ENCODE results near the gene DEK.
"Not testable (repeated sequence)": the region's sequence is repeated elsewhere in the genome, so short reads cannot be mapped to it uniquely, and the experiment has no call there.

Gene DEK

DNA sequence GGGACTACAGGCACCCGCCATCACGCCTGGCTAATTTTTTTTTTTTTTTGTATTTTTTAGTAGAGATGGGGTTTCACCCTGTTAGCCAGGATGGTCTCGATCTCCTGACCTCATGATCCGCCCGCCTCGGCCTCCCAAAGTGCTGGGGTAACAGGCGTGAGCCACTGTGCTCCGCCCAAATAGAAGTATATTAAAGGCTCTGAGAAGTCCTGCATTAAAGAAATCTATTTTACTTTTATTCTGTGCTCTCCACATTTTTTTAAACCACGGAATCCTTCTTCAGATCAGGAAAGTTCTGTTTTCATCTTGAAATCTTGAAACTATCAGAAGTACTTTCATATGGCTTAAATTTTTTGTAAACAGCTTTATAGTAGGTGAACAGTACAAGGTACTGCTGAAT, 55.6 kb downstream of the DEK start:
- ATAC-seq, result not testable (repeated sequence)

DNA sequence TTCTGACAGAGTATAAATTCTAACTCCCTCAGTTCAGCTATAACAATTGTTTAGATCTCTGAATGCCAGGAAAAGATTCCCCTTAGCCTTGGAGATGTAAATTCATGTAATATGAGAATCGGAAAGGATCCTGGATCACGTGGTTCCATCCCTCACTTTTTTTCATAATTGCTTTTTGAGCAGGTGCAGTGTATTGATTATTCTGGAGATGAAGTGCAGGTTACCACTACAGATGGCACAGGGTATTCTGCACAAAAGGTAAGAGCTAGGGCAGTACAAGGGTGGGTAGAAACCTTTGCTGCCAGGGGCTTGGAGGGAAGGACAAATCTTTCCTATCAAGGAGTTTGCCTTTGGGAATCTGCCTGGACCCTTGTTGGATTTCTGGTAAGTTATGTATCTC, 56.4 kb downstream of the DEK start:
- Mint-ChIP-seq H3K4me1 (peaks cover 19% of the 10 kb centered on the region), H3K27me3 (no peaks in the 10 kb centered on the region), H3K36me3 (peaks cover 48% of the 10 kb centered on the region), H3K9me3 (no peaks in the 10 kb centered on the region), H3K27ac (no peak overlapping the region), H3K4me3 (no peak overlapping the region)
- ATAC-seq, result no peak

More for the DNA sequence above, 55.6 kb downstream of the DEK start:
- H3K9me3 Mint-ChIP-seq, H3K27me3 Mint-ChIP-seq, H3K4me3 Mint-ChIP-seq, H3K27ac Mint-ChIP-seq: not testable (repeated sequence)
- Mint-ChIP-seq H3K4me1 (peaks cover 27% of the 10 kb centered on the region), H3K36me3 (peaks cover 49% of the 10 kb centered on the region)

DNA sequence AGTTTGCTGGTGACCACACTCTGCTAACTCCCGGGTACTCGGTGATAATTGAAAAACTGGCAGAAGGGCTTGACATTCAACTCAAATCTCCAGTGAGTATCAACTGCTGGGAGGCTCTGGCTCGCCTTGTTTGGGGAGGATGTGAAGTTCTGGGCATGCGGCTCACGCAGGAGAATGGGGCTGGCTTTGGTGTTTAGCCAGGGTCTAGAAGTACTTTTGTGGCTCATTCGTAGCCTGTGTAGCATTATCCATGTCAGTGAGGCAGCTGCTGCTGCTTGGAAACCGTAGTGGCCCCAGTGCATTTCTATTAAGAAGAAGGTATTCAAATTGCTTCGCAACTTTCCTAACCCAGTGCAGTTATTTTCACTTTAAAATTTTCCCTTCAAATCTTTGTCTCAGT, 56.9 kb downstream of the DEK start:
- Mint-ChIP-seq H3K27ac (no peak overlapping the region), H3K4me1 (peaks cover 18% of the 10 kb centered on the region), H3K4me3 (no peak overlapping the region), H3K9me3 (no peaks in the 10 kb centered on the region), H3K36me3 (peaks cover 48% of the 10 kb centered on the region), H3K27me3 (no peaks in the 10 kb centered on the region)
- ATAC-seq, result no peak

DNA sequence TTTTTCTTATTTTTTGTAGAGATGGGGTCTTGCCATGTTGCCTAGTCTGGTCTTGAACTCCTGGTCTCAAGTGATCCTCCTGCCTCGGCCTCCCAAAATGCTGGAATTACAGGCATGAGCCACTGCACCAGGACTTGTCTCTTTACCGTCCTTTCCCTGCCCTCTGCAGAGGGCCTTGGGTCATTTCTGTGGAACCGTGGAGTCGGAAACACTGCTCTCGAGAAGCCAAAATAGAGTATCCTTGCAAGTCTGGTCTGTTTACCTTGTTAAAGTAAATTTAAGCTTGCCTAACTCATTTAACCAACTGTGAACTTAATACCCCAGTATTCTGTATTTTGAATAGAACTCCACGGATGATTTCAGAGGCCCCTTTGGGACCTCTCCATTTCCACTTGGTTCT, 57.7 kb downstream of the DEK start:
- no peaks in the 10 kb centered on the region for H3K27me3 Mint-ChIP-seq
- H3K36me3 Mint-ChIP-seq, result peaks cover 50% of the 10 kb centered on the region
- peaks cover 9% of the 10 kb centered on the region for H3K4me1 Mint-ChIP-seq
- no peak for ATAC-seq
- H3K4me3 Mint-ChIP-seq, result no peak overlapping the region
- no peaks in the 10 kb centered on the region for H3K9me3 Mint-ChIP-seq
- no peak overlapping the region for H3K27ac Mint-ChIP-seq

DNA sequence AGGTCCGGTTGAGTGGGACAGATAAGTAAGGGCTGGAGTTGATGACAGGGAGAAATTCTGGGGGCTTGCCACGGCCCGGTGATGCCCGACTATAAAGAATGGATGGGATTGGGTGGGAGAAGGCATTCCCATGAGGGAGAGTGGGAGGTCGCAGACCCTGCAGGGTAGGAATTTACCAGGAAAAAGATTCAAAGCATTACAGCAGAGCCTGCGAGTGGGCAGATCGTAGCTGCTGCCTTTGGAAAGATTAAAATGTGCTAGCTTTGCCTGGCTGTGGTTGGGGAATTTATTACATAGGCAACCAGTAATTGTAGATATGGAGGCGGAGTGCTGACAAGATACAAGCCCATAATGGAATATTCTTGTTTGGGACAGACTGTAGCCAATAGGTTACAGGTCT, 59.6 kb downstream of the DEK start:
- Mint-ChIP-seq H3K9me3 (no peaks in the 10 kb centered on the region), H3K36me3 (peaks cover 57% of the 10 kb centered on the region), H3K4me1 (no peaks in the 10 kb centered on the region), H3K27ac (no peak overlapping the region), H3K4me3 (no peak overlapping the region), H3K27me3 (no peaks in the 10 kb centered on the region)
- no peak for ATAC-seq

DNA sequence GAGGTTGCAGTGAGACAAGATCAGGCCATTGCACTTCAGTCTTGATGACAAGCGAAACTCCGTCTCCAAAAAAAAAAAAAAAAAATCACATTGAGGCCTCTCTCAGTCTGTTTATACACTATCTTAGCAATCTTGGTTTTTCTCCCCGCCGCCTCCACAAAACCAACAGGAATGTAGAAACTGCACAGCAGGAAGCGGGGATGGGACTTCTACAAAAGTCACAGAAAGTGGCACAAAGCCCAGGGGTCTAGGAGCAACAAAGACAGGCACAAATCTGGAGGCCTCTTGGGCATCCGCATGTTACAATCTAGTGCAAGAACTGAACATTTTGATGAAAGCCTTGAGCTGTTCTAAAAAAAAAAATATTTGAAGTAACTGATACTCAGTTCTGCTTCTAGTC, 60.5 kb downstream of the DEK start:
- H3K27me3 Mint-ChIP-seq, result no peaks in the 10 kb centered on the region
- no peaks in the 10 kb centered on the region for H3K9me3 Mint-ChIP-seq
- no peak for ATAC-seq
- no peak overlapping the region for H3K27ac Mint-ChIP-seq
- peaks cover 57% of the 10 kb centered on the region for H3K36me3 Mint-ChIP-seq
- no peak overlapping the region for H3K4me3 Mint-ChIP-seq
- no peaks in the 10 kb centered on the region for H3K4me1 Mint-ChIP-seq

DNA sequence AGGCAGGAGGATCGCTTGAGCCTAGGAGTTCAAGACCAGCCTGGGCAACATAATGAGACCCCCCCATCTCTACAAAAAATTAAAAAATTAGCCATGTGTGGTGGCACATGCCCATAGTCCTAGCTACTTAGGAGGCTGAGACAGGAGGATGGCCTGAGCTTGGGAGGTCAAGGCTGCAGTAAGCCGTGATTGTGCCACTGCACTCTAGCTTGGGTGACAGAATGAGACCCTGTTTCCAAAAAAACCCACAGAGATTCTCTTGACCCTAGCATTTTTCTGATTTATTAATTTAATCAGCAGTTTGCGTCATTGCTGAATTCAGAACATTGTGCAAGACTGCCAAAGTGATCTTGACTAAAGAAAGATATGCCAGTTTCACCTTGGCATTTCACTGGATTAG, 72.3 kb downstream of the DEK start:
- ATAC-seq, result no peak
- H3K9me3 Mint-ChIP-seq, result no peaks in the 10 kb centered on the region
- no peaks in the 10 kb centered on the region for H3K4me1 Mint-ChIP-seq
- H3K36me3 Mint-ChIP-seq, result peaks cover 50% of the 10 kb centered on the region
- no peak overlapping the region for H3K4me3 Mint-ChIP-seq
- H3K27me3 Mint-ChIP-seq, result no peaks in the 10 kb centered on the region
- no peak overlapping the region for H3K27ac Mint-ChIP-seq

DNA sequence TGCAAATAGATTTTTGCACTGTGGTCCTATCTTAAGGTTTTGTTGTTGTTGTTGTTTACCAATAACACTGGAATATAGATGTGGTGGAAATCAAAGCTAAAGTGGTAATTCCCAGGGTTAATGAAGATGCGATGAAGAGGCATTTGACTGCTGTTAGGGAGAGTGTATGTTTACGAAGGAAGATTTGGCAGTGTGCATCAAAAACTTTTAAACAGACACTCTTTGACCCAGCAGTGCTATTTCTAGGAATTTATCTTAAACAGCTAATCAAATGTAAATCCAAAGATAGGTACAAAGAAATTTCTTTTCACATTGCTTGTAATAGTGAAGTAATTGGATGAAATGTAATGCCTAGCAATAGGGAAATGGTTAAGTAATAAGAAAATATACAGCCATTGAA, 75.1 kb downstream of the DEK start:
- H3K36me3 Mint-ChIP-seq, result peaks cover 42% of the 10 kb centered on the region
- H3K9me3 Mint-ChIP-seq, result no peaks in the 10 kb centered on the region
- H3K4me1 Mint-ChIP-seq, result peaks cover 9% of the 10 kb centered on the region
- ATAC-seq, result no peak
- H3K27me3 Mint-ChIP-seq, result no peaks in the 10 kb centered on the region
- H3K4me3 Mint-ChIP-seq, result no peak overlapping the region
- no peak overlapping the region for H3K27ac Mint-ChIP-seq

DNA sequence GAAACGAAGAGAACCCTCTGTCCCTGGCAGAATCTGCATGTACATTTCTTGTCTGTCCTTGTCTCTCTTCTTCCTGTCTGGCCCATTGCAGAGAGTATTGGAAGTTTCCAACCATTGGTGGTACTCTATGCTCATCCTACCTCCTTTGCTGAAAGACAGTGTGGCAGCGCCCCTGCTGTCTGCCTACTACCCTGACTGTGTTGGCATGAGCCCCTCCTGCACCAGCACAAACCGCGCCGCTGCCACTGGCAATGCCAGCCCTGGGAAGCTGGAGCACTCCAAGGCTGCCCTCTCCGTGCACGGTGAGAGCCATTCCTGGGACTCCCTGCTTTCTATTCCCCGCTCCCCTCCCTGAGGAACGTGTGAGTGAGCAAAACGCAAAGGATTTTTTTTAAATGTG, 76.6 kb downstream of the DEK start:
- Mint-ChIP-seq H3K27me3 (no peaks in the 10 kb centered on the region), H3K4me1 (peaks cover 9% of the 10 kb centered on the region), H3K9me3 (no peaks in the 10 kb centered on the region), H3K36me3 (peaks cover 57% of the 10 kb centered on the region), H3K4me3 (no peak overlapping the region), H3K27ac (peak overlapping the region; percentile 58)
- ATAC-seq, result no peak

DNA sequence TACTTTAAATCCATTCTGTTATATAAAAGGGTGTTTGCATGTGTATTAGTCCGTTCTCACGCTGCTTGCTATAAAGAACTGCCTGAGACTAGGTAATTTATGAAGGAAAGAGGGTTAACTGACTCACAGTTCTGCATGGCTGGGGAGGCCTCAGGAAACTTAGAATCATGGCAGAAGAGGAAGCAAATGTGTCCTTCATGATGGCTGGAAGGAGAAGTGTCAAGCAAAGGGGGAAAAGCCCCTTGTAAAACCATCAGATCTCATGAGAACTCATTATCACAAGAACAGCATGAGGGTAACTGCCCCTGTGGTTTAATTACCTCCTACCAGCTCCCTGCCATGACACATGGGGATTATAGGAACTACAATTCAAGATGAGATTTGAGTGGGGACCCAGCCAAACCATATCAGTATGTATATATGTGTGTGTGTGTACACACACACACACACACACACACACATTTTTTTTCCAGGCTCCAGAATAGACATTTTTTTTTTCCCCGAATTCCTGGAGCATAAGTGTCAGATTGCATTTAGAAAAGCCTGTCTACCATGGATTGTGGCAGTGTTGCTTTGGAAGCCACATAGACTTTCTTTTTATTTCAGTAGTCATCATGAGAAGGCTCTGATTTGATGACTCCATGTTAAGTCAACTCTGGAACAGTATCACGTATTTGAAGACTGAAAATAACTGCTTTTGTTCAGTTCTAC, 77.6 kb downstream of the DEK start:
- peaks cover 65% of the 10 kb centered on the region for H3K36me3 Mint-ChIP-seq
- H3K27me3 Mint-ChIP-seq, result no peaks in the 10 kb centered on the region
- no peak overlapping the region for H3K4me3 Mint-ChIP-seq
- H3K27ac Mint-ChIP-seq, result peak overlapping the region; percentile 58
- peak; percentile 58 for ATAC-seq
- no peaks in the 10 kb centered on the region for H3K9me3 Mint-ChIP-seq
- peaks cover 9% of the 10 kb centered on the region for H3K4me1 Mint-ChIP-seq

DNA sequence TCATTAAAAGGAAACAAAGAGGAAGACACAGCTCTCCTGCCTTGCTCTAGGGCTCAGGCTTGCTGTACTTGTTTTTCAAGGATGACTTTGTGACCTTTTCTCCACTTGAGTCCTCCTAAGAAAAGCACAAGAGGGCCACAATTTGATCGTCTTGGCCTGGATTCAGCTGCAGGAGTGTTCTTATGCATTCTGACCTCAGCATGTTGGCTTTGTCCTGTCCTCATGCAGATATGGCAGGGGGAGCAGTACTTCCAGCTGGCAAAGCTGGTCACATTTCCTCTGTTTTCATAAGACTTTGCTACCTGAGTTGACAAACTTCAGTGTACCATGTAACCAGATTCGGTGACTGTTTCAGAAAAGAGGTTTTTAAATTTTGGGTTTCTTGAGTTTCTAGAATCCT, 78.3 kb downstream of the DEK start:
- Mint-ChIP-seq H3K27me3 (no peaks in the 10 kb centered on the region), H3K27ac (peak overlapping the region; percentile 58), H3K4me3 (no peak overlapping the region), H3K4me1 (peaks cover 9% of the 10 kb centered on the region), H3K36me3 (peaks cover 63% of the 10 kb centered on the region), H3K9me3 (no peaks in the 10 kb centered on the region)
- no peak for ATAC-seq

DNA sequence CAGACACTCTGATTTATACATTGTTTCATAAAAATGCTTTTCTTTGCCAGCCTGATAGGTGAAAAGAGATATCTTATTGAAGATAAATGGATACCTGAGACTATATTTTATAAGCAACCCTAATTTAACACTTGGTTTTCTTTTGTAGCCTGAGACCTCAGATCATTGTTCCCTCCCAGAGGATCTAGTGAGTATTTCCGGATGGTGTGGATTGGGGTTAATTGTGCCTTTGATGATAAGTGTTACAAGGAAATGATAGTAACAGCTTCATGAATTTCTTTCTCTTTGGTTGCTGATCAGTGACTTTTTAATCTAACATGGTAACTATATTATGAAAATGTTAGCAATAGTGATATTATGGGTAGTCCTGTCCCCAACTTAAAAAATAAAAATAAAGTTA, 78.7 kb downstream of the DEK start:
- Mint-ChIP-seq H3K27me3 (no peaks in the 10 kb centered on the region), H3K4me1 (peaks cover 13% of the 10 kb centered on the region), H3K9me3 (no peaks in the 10 kb centered on the region), H3K4me3 (no peak overlapping the region), H3K36me3 (peaks cover 65% of the 10 kb centered on the region), H3K27ac (no peak overlapping the region)
- ATAC-seq, result no peak

DNA sequence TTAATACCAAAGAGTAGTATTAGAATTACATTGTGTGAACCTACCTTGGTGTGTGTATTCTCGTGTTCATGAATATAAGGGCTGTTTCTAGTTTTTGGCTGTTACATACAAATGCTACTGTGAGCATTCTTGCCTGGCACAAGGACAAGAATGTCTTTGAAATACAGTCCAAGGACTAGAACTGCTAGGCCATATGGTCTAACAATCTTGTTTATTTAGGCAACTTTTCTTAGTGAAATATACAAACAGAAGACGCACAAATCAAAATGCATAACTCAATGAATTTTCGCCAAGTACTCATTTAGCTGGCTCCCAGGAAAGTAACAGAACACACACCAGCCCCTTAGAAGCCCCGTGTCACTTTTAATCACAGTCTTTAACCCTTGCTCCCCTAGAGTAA, 80.6 kb downstream of the DEK start:
- Mint-ChIP-seq H3K36me3 (peaks cover 67% of the 10 kb centered on the region), H3K27ac (no peak overlapping the region), H3K27me3 (no peaks in the 10 kb centered on the region), H3K4me1 (peaks cover 32% of the 10 kb centered on the region), H3K4me3 (no peak overlapping the region), H3K9me3 (no peaks in the 10 kb centered on the region)
- no peak for ATAC-seq

DNA sequence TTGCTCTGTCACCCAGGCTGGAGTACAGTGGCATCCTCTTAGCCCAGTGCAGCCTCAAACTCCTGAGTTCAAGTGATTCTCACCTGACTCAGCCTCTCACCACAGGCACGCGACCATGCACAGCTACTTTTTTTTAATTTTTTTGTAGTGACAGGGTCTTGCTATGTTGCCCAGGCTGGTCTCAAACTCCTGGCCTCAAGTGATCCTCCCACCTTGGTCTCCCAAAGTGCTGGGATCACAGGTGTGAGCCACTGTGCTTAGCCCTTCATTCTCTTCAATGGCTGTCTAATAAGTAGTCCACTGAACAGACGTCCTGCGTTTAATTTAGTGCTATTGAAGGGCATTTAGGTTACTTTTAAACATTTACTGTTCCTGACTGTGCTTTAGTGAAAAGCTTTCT, 81.8 kb downstream of the DEK start:
- Mint-ChIP-seq H3K4me1 (peaks cover 37% of the 10 kb centered on the region), H3K4me3 (no peak overlapping the region), H3K27ac (no peak overlapping the region), H3K27me3 (no peaks in the 10 kb centered on the region), H3K36me3 (peaks cover 66% of the 10 kb centered on the region), H3K9me3 (no peaks in the 10 kb centered on the region)
- no peak for ATAC-seq

DNA sequence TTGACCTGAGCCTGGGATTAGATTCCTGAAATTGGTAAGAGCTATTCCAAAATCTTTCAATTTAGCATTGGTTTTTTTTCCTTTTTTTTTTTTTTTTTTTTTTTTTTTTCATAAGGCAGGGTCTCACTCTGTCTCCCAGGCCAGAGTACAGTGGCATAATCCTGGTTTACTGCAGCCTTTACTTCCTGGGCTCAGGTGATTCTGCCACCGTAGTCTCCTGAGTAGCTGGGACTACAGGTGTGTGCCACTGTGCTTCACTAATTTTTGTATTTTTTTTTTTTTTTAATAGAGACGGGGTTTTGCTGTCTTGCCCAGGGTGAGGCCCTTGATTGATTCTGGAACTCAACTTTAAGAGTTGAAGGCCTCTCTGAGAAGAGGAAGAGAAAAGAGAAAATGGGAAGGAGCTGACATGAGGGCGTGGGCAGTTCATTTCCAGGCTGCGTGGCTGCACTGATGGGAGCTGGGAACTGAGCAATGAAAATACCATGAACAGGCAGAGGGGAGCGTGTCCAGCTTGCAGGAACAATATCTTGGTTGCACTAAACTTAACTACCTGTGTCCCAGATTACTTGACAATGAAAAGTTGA, 84.5 kb downstream of the DEK start:
- Mint-ChIP-seq H3K27ac (peak overlapping the region; percentile 7), H3K4me1 (peaks cover 46% of the 10 kb centered on the region), H3K27me3 (no peaks in the 10 kb centered on the region), H3K4me3 (no peak overlapping the region), H3K9me3 (no peaks in the 10 kb centered on the region), H3K36me3 (peaks cover 71% of the 10 kb centered on the region)
- ATAC-seq, result no peak

DNA sequence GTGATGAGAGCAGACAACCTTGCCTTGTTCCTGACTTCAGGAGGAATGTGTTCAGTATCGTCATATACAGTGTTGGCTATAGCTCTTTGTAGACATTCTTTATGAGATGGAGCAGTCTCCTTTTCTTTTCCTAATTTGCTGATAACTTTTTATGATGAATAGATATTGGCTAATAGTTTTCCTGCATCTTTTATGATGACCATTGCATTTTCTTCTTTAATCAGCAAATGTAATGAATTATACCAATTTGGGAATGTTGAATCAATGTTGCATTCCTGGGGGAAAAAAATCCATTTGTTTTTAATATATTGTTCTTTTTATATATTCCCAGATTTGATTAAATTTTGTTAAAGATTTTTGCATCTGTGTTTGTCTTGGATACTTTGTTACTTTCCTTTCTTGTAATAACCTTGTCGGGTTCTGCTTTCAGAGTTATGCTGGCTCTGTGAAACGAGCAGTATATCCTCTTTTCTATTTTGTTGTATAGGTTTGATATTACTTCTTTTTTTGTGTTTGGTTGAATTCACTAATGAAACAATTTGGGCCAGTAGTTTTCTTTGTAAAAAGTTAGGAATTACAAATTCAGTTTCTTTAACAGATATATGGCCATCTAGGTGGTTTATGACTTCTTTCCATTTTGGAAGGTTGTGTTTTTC, 85.2 kb downstream of the DEK start:
- Mint-ChIP-seq H3K27me3 (no peaks in the 10 kb centered on the region), H3K27ac (no peak overlapping the region), H3K4me1 (peaks cover 46% of the 10 kb centered on the region), H3K36me3 (peaks cover 77% of the 10 kb centered on the region), H3K4me3 (no peak overlapping the region), H3K9me3 (no peaks in the 10 kb centered on the region)
- ATAC-seq, result no peak
